OCI-LY1 (cell line): Measurements from ENCODE around the gene GNB5.

Experiments
- H2AFZ ChIP-seq: fragments of 200-600 bp; sonication (generic), shearing (Covaris generic); 2 replicates; pipeline ENCODE4 v1.6.0; 2014; ENCODE audit warnings: antibody characterized with exemption, mild to moderate bottlenecking, low read length
- H3F3A ChIP-seq: fragments of 200-600 bp; sonication (generic), shearing (Covaris generic); 2 replicates; pipeline ENCODE4 v1.6.0; 2014; ENCODE audit warnings: mild to moderate bottlenecking, antibody characterized with exemption, low read length, moderate library complexity; ENCODE audit not compliant: insufficient read depth
- H3K27ac ChIP-seq: fragments of 200-600 bp; sonication (generic); 2 replicates; pipeline ENCODE4 v1.5.1; 2014; ENCODE audit warnings: low read length, mixed run types, mild to moderate bottlenecking, low read depth; ENCODE audit not compliant: poor library complexity, severe bottlenecking
- H3K27me3 ChIP-seq: fragments of 200-600 bp; sonication (generic); 2 replicates; pipeline ENCODE4 v1.6.0; 2014; ENCODE audit warnings: antibody characterized with exemption, mild to moderate bottlenecking, low read length, moderate library complexity; ENCODE audit not compliant: insufficient read depth
- H3K36me3 ChIP-seq: fragments of 200-600 bp; sonication (generic); 2 replicates; pipeline ENCODE4 v1.6.1; 2014; ENCODE audit warnings: mild to moderate bottlenecking, antibody characterized with exemption, low read length, moderate library complexity, mixed read lengths; ENCODE audit not compliant: insufficient read depth
- H3K4me1 ChIP-seq: fragments of 200-600 bp; sonication (generic); 2 replicates; pipeline ENCODE4 v1.5.1; 2014; ENCODE audit warnings: mild to moderate bottlenecking, low read length, moderate library complexity; ENCODE audit not compliant: insufficient read depth, severe bottlenecking
- H3K4me2 ChIP-seq: fragments of 200-600 bp; sonication (generic), shearing (Covaris generic); 2 replicates; pipeline ENCODE4 v1.6.1; 2014; ENCODE audit warnings: low read length
- H3K4me3 ChIP-seq: fragments of 200-600 bp; sonication (generic); 2 replicates; pipeline ENCODE4 v1.5.1; 2014; ENCODE audit warnings: low read length, low read depth, mild to moderate bottlenecking, mixed read lengths; ENCODE audit not compliant: poor library complexity, severe bottlenecking
- H3K79me2 ChIP-seq: fragments of 200-600 bp; shearing (Covaris generic); 2 replicates; pipeline ENCODE4 v1.6.1; 2016; ENCODE audit warnings: mixed run types, low read length, mixed read lengths; ENCODE audit not compliant: insufficient read depth
- H3K9ac ChIP-seq: fragments of 200-600 bp; sonication (generic), shearing (Covaris generic); 2 replicates; pipeline ENCODE4 v1.6.1; 2014; ENCODE audit warnings: mild to moderate bottlenecking, low read length, mixed read lengths
- H3K9me2 ChIP-seq: fragments of 200-600 bp; sonication (generic), shearing (Covaris generic); 2 replicates; pipeline ENCODE4 v1.6.1; 2014; ENCODE audit warnings: low read depth, mild to moderate bottlenecking, low read length, mixed read lengths
- H3K9me3 ChIP-seq: fragments of 200-600 bp; shearing (Covaris generic); 2 replicates; pipeline ENCODE4 v1.6.1; 2014; ENCODE audit warnings: low read length, mixed read lengths
- H4K20me1 ChIP-seq: fragments of 200-600 bp; sonication (generic), shearing (Covaris generic); 2 replicates; pipeline ENCODE4 v1.6.0; 2016; ENCODE audit warnings: mild to moderate bottlenecking, low read length; ENCODE audit not compliant: insufficient read depth
- CTCF ChIP-seq: fragments of 200-600 bp; sonication (generic), shearing (Covaris generic); IDR thresholded peaks from 2 replicates; pipeline ENCODE4 v1.5.1; 2017; ENCODE audit warnings: mild to moderate bottlenecking, antibody characterized with exemption, low read length, moderate library complexity, mixed read lengths
- EZH2 ChIP-seq: fragments of 200-600 bp; sonication (generic), shearing (Covaris generic); IDR thresholded peaks from 2 replicates; pipeline ENCODE4 v1.8.0; 2017; ENCODE audit warnings: borderline replicate concordance, mixed run types, mild to moderate bottlenecking, antibody characterized with exemption, low read length, moderate library complexity, mixed read lengths

The GNB5 gene

GRCh38 chr15:52090193-52090592 lies 101.0 kb downstream of the GNB5 start:
- Histone ChIP-seq H3K9me2 (no peaks in the 10 kb centered on the region), H3K9ac (no peak overlapping the region), H3K9me3 (peaks cover 15% of the 10 kb centered on the region; the same call in 1 of the 2 replicates), H3K27me3 (peaks cover 3% of the 10 kb centered on the region; the same call in 1 of the 2 replicates), H3K4me1 (no peaks in the 10 kb centered on the region), H3K4me2 (no peak overlapping the region), H3K79me2 (no peaks in the 10 kb centered on the region), H3K36me3 (no peaks in the 10 kb centered on the region), H3K4me3 (no peak overlapping the region), H3F3A (no peaks in the 10 kb centered on the region), H4K20me1 (no peaks in the 10 kb centered on the region), H2AFZ (no peak overlapping the region), H3K27ac (no peak overlapping the region)
- TF ChIP-seq CTCF (no peak), EZH2 (no peak)

GRCh38 chr15:52086011-52086786 lies 105.0 kb downstream of the GNB5 start:
- no peak for TF ChIP-seq EZH2
- TF ChIP-seq CTCF, result no peak
- Histone ChIP-seq H3K36me3 (no peaks in the 10 kb centered on the region), H3K9me3 (peaks cover 15% of the 10 kb centered on the region; the same call in 1 of the 2 replicates), H4K20me1 (no peaks in the 10 kb centered on the region), H3K79me2 (no peaks in the 10 kb centered on the region), H3K4me3 (no peak overlapping the region), H3K9ac (no peak overlapping the region), H2AFZ (no peak overlapping the region), H3K27me3 (peaks cover 3% of the 10 kb centered on the region; the same call in 1 of the 2 replicates), H3K27ac (no peak overlapping the region), H3K4me2 (no peak overlapping the region), H3K9me2 (no peaks in the 10 kb centered on the region), H3F3A (no peaks in the 10 kb centered on the region), H3K4me1 (no peaks in the 10 kb centered on the region)

GRCh38 chr15:52085299-52085698 lies 105.9 kb downstream of the GNB5 start:
- no peak overlapping the region for H2AFZ ChIP-seq

More at GRCh38 chr15:52085299-52085698, 105.9 kb downstream of the GNB5 start:
- Histone ChIP-seq H4K20me1 (no peaks in the 10 kb centered on the region), H3K9me3 (peaks cover 11% of the 10 kb centered on the region; the same call in 1 of the 2 replicates), H3K9me2 (no peaks in the 10 kb centered on the region), H3K9ac (no peak overlapping the region), H3K36me3 (no peaks in the 10 kb centered on the region), H3K79me2 (no peaks in the 10 kb centered on the region), H3K27ac (no peak overlapping the region), H3F3A (no peaks in the 10 kb centered on the region), H3K27me3 (peaks cover 3% of the 10 kb centered on the region; the same call in 1 of the 2 replicates), H3K4me3 (no peak overlapping the region), H3K4me2 (no peak overlapping the region), H3K4me1 (no peaks in the 10 kb centered on the region)
- no peak for TF ChIP-seq CTCF
- no peak for TF ChIP-seq EZH2
